H9 (cell line): ENCODE data around the gene HOXD12. TPM values are rescaled to one million over a fixed set of nuclear protein-coding genes. Genes with fewer than 3 reads are reported as not detected.
A peak's percentile ranks its signal among the peaks of the same experiment; 100 is the strongest.

ENCODE experiments used
- DNase-seq: peaks from one replicate; pipeline ENCODE4 v3.0.0-alpha.2; 2017
- H2AFZ ChIP-seq: one replicate; pipeline ENCODE4 v1.6.1; 2013; ENCODE audit warnings: mild to moderate bottlenecking, low read length, control low read depth, moderate library complexity
- H2AK5ac ChIP-seq: 2 replicates; pipeline ENCODE4 v1.6.1; 2013; ENCODE audit warnings: low read length, control low read depth, mixed read lengths; ENCODE audit not compliant: insufficient read length
- H2BK120ac ChIP-seq: one replicate; pipeline ENCODE4 v1.6.1; 2013; ENCODE audit warnings: low read depth, mild to moderate bottlenecking, low read length, control low read depth, inconsistent platforms; ENCODE audit not compliant: poor library complexity, severe bottlenecking
- H2BK12ac ChIP-seq: 2 replicates; pipeline ENCODE4 v1.6.1; 2013; ENCODE audit warnings: low read length, control low read depth, mixed read lengths, low read depth; ENCODE audit not compliant: insufficient read length
- H2BK15ac ChIP-seq: 2 replicates; pipeline ENCODE4 v1.6.1; 2013; ENCODE audit warnings: low read depth, low read length, control low read depth
- H2BK20ac ChIP-seq: one replicate; pipeline ENCODE4 v1.6.1; 2013; ENCODE audit warnings: low read depth, mild to moderate bottlenecking, low read length, control low read depth, inconsistent platforms; ENCODE audit not compliant: poor library complexity, severe bottlenecking
- H2BK5ac ChIP-seq: 2 replicates; pipeline ENCODE4 v1.6.1; 2013; ENCODE audit warnings: low read length, control low read depth, mixed read lengths; ENCODE audit not compliant: insufficient read length
- H3K14ac ChIP-seq: 2 replicates; pipeline ENCODE4 v1.6.1; 2013; ENCODE audit warnings: low read length, control low read depth; ENCODE audit not compliant: insufficient read depth
- H3K18ac ChIP-seq: 2 replicates; pipeline ENCODE4 v1.6.1; 2013; ENCODE audit warnings: low read depth, mild to moderate bottlenecking, mixed read lengths, low read length, control low read depth; ENCODE audit not compliant: insufficient read length
- H3K23ac ChIP-seq: 2 replicates; pipeline ENCODE4 v1.6.1; 2013; ENCODE audit warnings: low read length, control low read depth, mixed read lengths, low read depth; ENCODE audit not compliant: insufficient read length
- H3K23me2 ChIP-seq: 2 replicates; pipeline ENCODE4 v1.6.1; 2013; ENCODE audit warnings: low read depth, mild to moderate bottlenecking, mixed read lengths, low read length, control low read depth; ENCODE audit not compliant: insufficient read length, poor library complexity, severe bottlenecking
- H3K27ac ChIP-seq: 2 replicates; pipeline ENCODE4 v1.5.1; 2013; ENCODE audit warnings: low read length, control low read depth, mixed read lengths, low read depth; ENCODE audit not compliant: insufficient read length
- H3K27me3 ChIP-seq: 2 replicates; pipeline ENCODE4 v1.6.1; 2013; ENCODE audit warnings: low read length, control low read depth, inconsistent platforms; ENCODE audit not compliant: insufficient read depth
- H3K4ac ChIP-seq: 2 replicates; pipeline ENCODE4 v1.6.1; 2013; ENCODE audit warnings: low read depth, mild to moderate bottlenecking, control low read depth, inconsistent platforms, low read length, moderate library complexity
- H3K4me1 ChIP-seq: 2 replicates; pipeline ENCODE4 v1.6.1; 2013; ENCODE audit warnings: low read length, control low read depth, inconsistent platforms; ENCODE audit not compliant: insufficient read depth
- H3K4me2 ChIP-seq: 2 replicates; pipeline ENCODE4 v1.6.1; 2013; ENCODE audit warnings: low read length, control low read depth, mixed read lengths; ENCODE audit not compliant: insufficient read length, insufficient read depth
- H3K56ac ChIP-seq: 2 replicates; pipeline ENCODE4 v1.6.1; 2013; ENCODE audit warnings: low read depth, mild to moderate bottlenecking, mixed read lengths, low read length, control low read depth; ENCODE audit not compliant: insufficient read length
- H3K79me1 ChIP-seq: 2 replicates; pipeline ENCODE4 v1.6.1; 2013; ENCODE audit warnings: low read depth, mild to moderate bottlenecking, moderate library complexity, low read length, control low read depth, inconsistent platforms; ENCODE audit not compliant: insufficient read depth, poor library complexity, severe bottlenecking
- H3K79me2 ChIP-seq: 2 replicates; pipeline ENCODE4 v1.6.1; 2013; ENCODE audit warnings: low read length, control low read depth, inconsistent platforms; ENCODE audit not compliant: insufficient read depth
- H3K9ac ChIP-seq: 2 replicates; pipeline ENCODE4 v1.6.1; 2013; ENCODE audit warnings: low read length, control low read depth, mixed read lengths; ENCODE audit not compliant: insufficient read length; ENCODE audit errors: extremely low read depth
- H3K9me3 ChIP-seq: one replicate; pipeline ENCODE4 v1.6.1; 2013; ENCODE audit warnings: low read depth, low read length, inconsistent platforms; ENCODE audit not compliant: control insufficient read depth
- H3T11ph ChIP-seq: one replicate; pipeline ENCODE4 v1.6.1; 2013; ENCODE audit warnings: mild to moderate bottlenecking, low read length, control low read depth, inconsistent platforms
- H4K20me1 ChIP-seq: one replicate; pipeline ENCODE4 v1.6.1; 2013; ENCODE audit not compliant: control insufficient read depth, insufficient read length, insufficient read depth
- H4K5ac ChIP-seq: 2 replicates; pipeline ENCODE4 v1.6.1; 2013; ENCODE audit warnings: low read depth, mild to moderate bottlenecking, mixed read lengths, low read length, control low read depth; ENCODE audit not compliant: insufficient read length
- H4K8ac ChIP-seq: replicated peaks from 2 replicates; pipeline ENCODE4 v1.6.1; 2013; ENCODE audit warnings: low read length, control low read depth, mixed read lengths, low read depth; ENCODE audit not compliant: insufficient read length
- H4K91ac ChIP-seq: 2 replicates; pipeline ENCODE4 v1.6.1; 2013; ENCODE audit warnings: low read depth, mild to moderate bottlenecking, moderate library complexity, mixed read lengths, low read length, control low read depth; ENCODE audit not compliant: insufficient read length
- H3K27ac Mint-ChIP-seq, 3 experiments: 2 replicates in 2 of 3; 3 replicates in 1 of 3; pipeline ENCODE4 v1.8.0; 2020 to 2021; ENCODE audit warnings: mixed read lengths in 3 of 3, mild to moderate bottlenecking in 1 of 3, moderate library complexity in 1 of 3
- H3K27me3 Mint-ChIP-seq: 2 replicates; pipeline ENCODE4 v1.8.0; 2021; ENCODE audit warnings: low read depth, mild to moderate bottlenecking, moderate library complexity, mixed read lengths
- H3K36me3 Mint-ChIP-seq, 3 experiments: 2 replicates in 2 of 3; 3 replicates in 1 of 3; pipeline ENCODE4 v1.8.0; 2020 to 2021; ENCODE audit warnings: low read depth in 3 of 3, mixed read lengths in 3 of 3; ENCODE audit not compliant: insufficient read depth in 1 of 3
- H3K4me1 Mint-ChIP-seq, 2 experiments: 2 replicates each; pipeline ENCODE4 v1.8.0; 2020; ENCODE audit warnings: mixed read lengths in 2 of 2
- H3K4me3 Mint-ChIP-seq, 2 experiments: 2 replicates in 1 of 2; 3 replicates in 1 of 2; pipeline ENCODE4 v1.8.0; 2020 to 2021; ENCODE audit warnings: mild to moderate bottlenecking in 2 of 2, mixed read lengths in 2 of 2, moderate library complexity in 1 of 2
- H3K9me3 Mint-ChIP-seq, 2 experiments: 2 replicates in 1 of 2; 3 replicates in 1 of 2; pipeline ENCODE4 v1.8.0; 2020; ENCODE audit warnings: mild to moderate bottlenecking in 2 of 2, mixed read lengths in 2 of 2, moderate library complexity in 1 of 2
- WGBS: extraction: QIAGEN DNeasy Blood & Tissue Kit; methylation state at CpG from one replicate; pipeline ENCODE4 v1.1.7; 2013; ENCODE audit warnings: missing lambda C conversion rate, low lambda C conversion rate, mixed read lengths; ENCODE audit not compliant: insufficient read length; ENCODE audit errors: extremely low coverage; 5-methylcytosine and 5-hydroxymethylcytosine counted together
- total RNA-seq: library from RNA; stranded (reverse); gene quantifications from 2 replicates; pipeline ENCODE4 v1.2.1, GENCODE V29; 2021
- TF ChIP-seq, protein P1 (sequence below): fragments of 200-600 bp; sonication (generic); conservative IDR thresholded peaks from 3 replicates; pipeline ENCODE4 v1.8.0; 2021; ENCODE audit warnings: antibody characterized with exemption, mild to moderate bottlenecking

The HOXD12 gene
- total RNA-seq, 1 experiment from 2014 or later = not detected

DNA sequence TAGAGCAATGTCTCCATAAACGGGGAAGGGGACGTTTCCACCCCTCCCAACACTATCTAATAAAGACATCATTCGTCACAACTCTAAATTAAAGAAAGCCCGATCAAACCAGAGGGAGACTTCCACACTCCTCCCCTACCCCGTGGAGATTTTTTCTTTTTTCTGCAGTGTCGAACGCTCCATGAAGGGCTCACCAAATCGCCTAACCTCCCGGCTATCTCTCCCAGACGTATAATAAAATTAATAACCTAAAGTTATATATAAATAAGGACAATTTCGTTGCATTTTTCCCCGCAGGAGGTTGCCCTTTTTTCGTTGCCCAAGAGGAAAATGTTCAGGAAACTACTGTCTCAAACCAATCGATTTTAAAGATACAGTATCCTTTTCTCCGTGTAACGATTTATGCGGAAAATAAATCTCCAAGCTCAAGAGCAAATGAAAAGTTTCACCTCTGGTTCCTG, 18.2 kb upstream of the HOXD12 start:
- peaks cover 88% of the 10 kb centered on the region for H3K27me3 ChIP-seq
- H3K36me3 Mint-ChIP-seq = no peaks in the 10 kb centered on the region
- H2BK5ac ChIP-seq = no peak overlapping the region
- H4K8ac ChIP-seq = no peak overlapping the region
- H3K4me1 Mint-ChIP-seq = peaks cover 20 to 46% of the 10 kb centered on the region in 2 experiments
- H3K79me1 ChIP-seq = no peaks in the 10 kb centered on the region
- H4K20me1 ChIP-seq = no peaks in the 10 kb centered on the region
- H3K56ac ChIP-seq = no peak overlapping the region
- H3K4me2 ChIP-seq = no peak overlapping the region
- H3K27me3 Mint-ChIP-seq = peaks cover 96% of the 10 kb centered on the region
- TF ChIP-seq, protein P1, sequence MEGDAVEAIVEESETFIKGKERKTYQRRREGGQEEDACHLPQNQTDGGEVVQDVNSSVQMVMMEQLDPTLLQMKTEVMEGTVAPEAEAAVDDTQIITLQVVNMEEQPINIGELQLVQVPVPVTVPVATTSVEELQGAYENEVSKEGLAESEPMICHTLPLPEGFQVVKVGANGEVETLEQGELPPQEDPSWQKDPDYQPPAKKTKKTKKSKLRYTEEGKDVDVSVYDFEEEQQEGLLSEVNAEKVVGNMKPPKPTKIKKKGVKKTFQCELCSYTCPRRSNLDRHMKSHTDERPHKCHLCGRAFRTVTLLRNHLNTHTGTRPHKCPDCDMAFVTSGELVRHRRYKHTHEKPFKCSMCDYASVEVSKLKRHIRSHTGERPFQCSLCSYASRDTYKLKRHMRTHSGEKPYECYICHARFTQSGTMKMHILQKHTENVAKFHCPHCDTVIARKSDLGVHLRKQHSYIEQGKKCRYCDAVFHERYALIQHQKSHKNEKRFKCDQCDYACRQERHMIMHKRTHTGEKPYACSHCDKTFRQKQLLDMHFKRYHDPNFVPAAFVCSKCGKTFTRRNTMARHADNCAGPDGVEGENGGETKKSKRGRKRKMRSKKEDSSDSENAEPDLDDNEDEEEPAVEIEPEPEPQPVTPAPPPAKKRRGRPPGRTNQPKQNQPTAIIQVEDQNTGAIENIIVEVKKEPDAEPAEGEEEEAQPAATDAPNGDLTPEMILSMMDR = no peak
- H2BK20ac ChIP-seq = no peak overlapping the region
- H3K23ac ChIP-seq = no peak overlapping the region
- H2AK5ac ChIP-seq = no peak overlapping the region
- no peak overlapping the region for H3K4ac ChIP-seq
- H2BK120ac ChIP-seq = no peak overlapping the region
- H2BK15ac ChIP-seq = no peak overlapping the region
- no peak overlapping the region for H2AFZ ChIP-seq
- no peak overlapping the region for H4K91ac ChIP-seq
- no peak overlapping the region for H3K27ac Mint-ChIP-seq
- no peak overlapping the region for H2BK12ac ChIP-seq
- H3K79me2 ChIP-seq = no peaks in the 10 kb centered on the region
- no peak overlapping the region for H3K9ac ChIP-seq
- H3K9me3 ChIP-seq = no peaks in the 10 kb centered on the region
- peak overlapping the region; percentile 49 to 73; a peak in 2 of 5 replicates for H3K4me3 Mint-ChIP-seq
- H3K27ac ChIP-seq = no peak overlapping the region
- no peak for DNase-seq
- H3K9me3 Mint-ChIP-seq = peaks cover 5 to 6% of the 10 kb centered on the region in 2 experiments; a peak in 4 of 5 replicates
- H3T11ph ChIP-seq = no peak overlapping the region
- no peak overlapping the region for H3K18ac ChIP-seq
- no peak overlapping the region for H4K5ac ChIP-seq
- no CpG with 5 or more reads among the region's 17 CpGs for WGBS
- H3K4me1 ChIP-seq = no peaks in the 10 kb centered on the region
- no peak overlapping the region for H3K14ac ChIP-seq
- peaks cover 7% of the 10 kb centered on the region for H3K23me2 ChIP-seq
